Activated CD4-positive, alpha-beta T cell treated with anti-CD3 and anti-CD28 coated beads for 36 hours (primary cell): ENCODE measurements around the gene TACC2. TPM values are rescaled to one million over a fixed set of nuclear protein-coding genes. Genes with fewer than 3 reads are reported as not detected.

Source experiments
- ATAC-seq: fragments of 200-7000 bp; cut with Tn5 transposase; one replicate; pipeline ENCODE4 v1.10.0; 2021; ENCODE audit warnings: mild to moderate bottlenecking, moderate library complexity
- CTCF ChIA-PET: fragments of 350-600 bp; sonication (Branson Sonifier 250); formaldehyde crosslinking; loops from one replicate; lab custom pipeline; 2021; ENCODE audit warnings: antibody characterized with exemption; lab: Charles Lee
- POLR2A ChIA-PET: fragments of 350-600 bp; sonication (Branson Sonifier 250); formaldehyde crosslinking; loops from one replicate; lab custom pipeline; 2021; ENCODE audit warnings: antibody characterized with exemption, inconsistent platforms; lab: Charles Lee
- DNase-seq: peaks from one replicate; pipeline ENCODE4 v3.0.0-alpha.2; 2020
- H3K27ac Mint-ChIP-seq: one replicate; pipeline ENCODE4 v1.8.0; 2021; ENCODE audit warnings: mixed read lengths
- H3K27me3 Mint-ChIP-seq: one replicate; pipeline ENCODE4 v1.8.0; 2021; ENCODE audit warnings: mixed read lengths
- H3K36me3 Mint-ChIP-seq: one replicate; pipeline ENCODE4 v1.8.0; 2021; ENCODE audit warnings: low read depth, mixed read lengths
- H3K4me1 Mint-ChIP-seq: one replicate; pipeline ENCODE4 v1.8.0; 2021; ENCODE audit warnings: mixed read lengths
- H3K4me3 Mint-ChIP-seq: one replicate; pipeline ENCODE4 v1.8.0; 2021; ENCODE audit warnings: mild to moderate bottlenecking, moderate library complexity, mixed read lengths
- H3K9me3 Mint-ChIP-seq: one replicate; pipeline ENCODE4 v1.8.0; 2021; ENCODE audit warnings: low read depth, mixed read lengths
- intact Hi-C, 2 experiments: fragments of 100-400 bp; cut with DNase I in 1 of 2; cut with micrococcal nuclease in 1 of 2; formaldehyde crosslinking; loops; one replicate each; pipeline versions ENCODE4 v1.14.2 to v1.15.1; 2022 to 2024; cut with DNase I, micrococcal nuclease
- total RNA-seq, 2 experiments: library from RNA; stranded (reverse); gene quantifications; one replicate each; pipeline ENCODE4 v1.2.3, GENCODE V29; 2021

The TACC2 gene
- total RNA-seq, 2 experiments from 2014 or later: not detected

DNA sequence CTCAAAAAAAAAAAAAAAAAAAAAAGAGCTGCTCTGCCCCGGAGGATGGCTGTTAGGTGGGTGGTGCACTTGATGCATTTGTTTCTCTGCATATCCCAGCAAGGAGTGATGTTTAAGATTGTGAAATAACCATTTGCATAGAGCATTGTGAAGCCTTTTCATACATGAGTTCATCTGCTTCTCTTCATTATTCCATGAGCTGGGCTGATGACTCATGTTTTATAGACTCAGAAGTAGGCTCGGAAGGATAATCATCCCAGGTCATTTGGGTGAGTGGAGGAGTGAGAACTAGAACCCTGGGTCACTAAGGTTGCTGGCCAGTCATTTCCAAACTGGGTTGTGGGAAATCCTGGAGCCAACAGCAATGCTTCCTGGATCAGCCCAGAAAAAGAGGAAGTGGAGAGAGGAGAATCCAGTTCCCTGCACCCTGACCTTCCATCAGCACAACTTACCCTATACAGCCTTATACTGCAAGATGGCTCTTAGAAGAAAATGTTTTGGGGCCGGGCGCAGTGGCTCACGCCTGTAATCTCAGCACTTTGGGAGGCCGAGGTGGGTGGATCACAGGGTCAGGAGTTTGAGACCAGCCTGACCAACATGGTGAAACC, 45.3 kb downstream of the TACC2 start:
- no peak overlapping the region for H3K27ac Mint-ChIP-seq
- DNase-seq (no peak), ATAC-seq (no peak)
- H3K27me3 Mint-ChIP-seq: peaks cover 19% of the 10 kb centered on the region
- H3K9me3 Mint-ChIP-seq: no peaks in the 10 kb centered on the region
- CTCF ChIA-PET: no interaction called here
- intact Hi-C loops: no loop called here
- H3K4me3 Mint-ChIP-seq: no peak overlapping the region
- no peaks in the 10 kb centered on the region for H3K36me3 Mint-ChIP-seq
- no peaks in the 10 kb centered on the region for H3K4me1 Mint-ChIP-seq
- POLR2A ChIA-PET: no interaction called here

DNA sequence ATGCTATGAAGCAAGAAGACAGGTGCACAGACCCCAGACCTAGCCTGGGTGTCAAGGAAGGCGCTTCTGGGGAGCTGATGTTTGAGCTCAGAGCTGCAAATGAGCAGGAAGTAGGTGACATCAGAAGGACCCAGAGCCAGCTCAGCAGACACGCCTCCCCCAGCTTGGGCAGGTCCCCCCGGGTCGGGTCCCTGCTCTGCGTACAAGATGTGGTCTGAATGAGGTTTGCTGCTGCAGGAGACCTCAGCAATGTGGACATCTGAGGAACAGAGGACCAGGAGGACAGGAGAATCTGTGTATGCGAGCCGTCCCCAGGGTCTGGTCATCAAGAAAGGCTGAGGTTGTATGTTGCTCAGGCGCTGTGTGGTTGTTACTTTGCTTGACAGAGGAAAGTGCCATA, 51.8 kb downstream of the TACC2 start:
- ChIA-PET POLR2A (no interaction called here), CTCF (no interaction called here)
- H3K27me3 Mint-ChIP-seq: peaks cover 19% of the 10 kb centered on the region
- H3K4me3 Mint-ChIP-seq: no peak overlapping the region
- no peak overlapping the region for H3K27ac Mint-ChIP-seq
- intact Hi-C loops: no loop called here
- H3K9me3 Mint-ChIP-seq: no peaks in the 10 kb centered on the region
- H3K36me3 Mint-ChIP-seq: no peaks in the 10 kb centered on the region
- no peaks in the 10 kb centered on the region for H3K4me1 Mint-ChIP-seq
- DNase-seq (no peak), ATAC-seq (no peak)

DNA sequence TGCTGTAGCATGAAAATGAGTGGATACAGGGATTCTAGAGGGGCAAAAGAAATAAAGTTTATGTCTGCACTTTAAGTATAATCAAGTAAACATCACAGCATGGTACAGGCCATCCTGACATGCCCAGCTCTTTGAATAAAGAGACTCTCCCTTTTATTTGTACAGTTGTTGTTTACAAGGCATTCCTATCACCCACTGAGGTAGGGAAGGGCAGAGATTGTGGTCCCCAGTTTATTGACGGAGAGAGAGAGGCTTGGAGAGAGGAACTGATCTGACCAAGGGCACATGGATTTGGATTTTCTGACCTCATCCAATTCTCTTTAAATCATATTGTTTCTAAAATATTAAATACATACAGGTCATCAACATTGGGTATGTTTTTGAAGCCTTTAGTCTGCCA, 53.9 kb downstream of the TACC2 start:
- CTCF ChIA-PET: no interaction called here
- no peaks in the 10 kb centered on the region for H3K4me1 Mint-ChIP-seq
- no peaks in the 10 kb centered on the region for H3K36me3 Mint-ChIP-seq
- H3K27ac Mint-ChIP-seq: no peak overlapping the region
- no peak for ATAC-seq
- POLR2A ChIA-PET: no interaction called here
- H3K27me3 Mint-ChIP-seq: peaks cover 13% of the 10 kb centered on the region
- no peaks in the 10 kb centered on the region for H3K9me3 Mint-ChIP-seq
- DNase-seq: no peak
- H3K4me3 Mint-ChIP-seq: no peak overlapping the region
- intact Hi-C loops: no loop called here

DNA sequence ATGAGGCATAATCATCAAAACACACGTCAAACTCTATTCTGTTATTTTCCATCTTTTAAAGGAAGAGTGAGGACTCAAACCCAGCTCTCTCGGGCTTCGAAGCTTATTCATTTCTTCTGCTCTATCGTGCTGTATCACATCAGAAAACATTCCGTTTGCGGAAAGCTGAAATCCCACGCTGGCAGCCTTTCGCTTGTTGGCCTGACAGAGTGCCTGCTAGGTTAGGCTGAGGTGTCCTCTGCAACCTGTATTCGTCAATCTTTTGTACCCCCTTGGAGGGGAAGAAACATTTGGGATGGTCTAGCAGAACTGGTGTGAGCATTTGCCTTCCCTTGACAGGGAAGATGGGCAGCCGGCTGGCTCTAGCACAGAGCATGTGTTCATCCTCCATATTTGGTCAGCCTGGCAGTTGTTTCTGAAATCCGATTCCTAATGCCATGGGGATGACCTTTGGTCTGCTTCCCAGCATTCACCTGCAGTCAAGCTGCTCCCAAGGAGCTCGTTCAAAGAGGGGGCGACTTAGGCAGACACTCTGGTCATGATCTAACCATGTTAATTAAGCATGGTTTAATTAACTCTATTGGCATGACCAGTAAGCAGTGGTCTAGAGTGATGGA, 55.2 kb downstream of the TACC2 start:
- intact Hi-C loops: no loop called here
- ChIA-PET POLR2A (no interaction called here), CTCF (no interaction called here)
- DNase-seq (no peak), ATAC-seq (no peak)
- H3K36me3 Mint-ChIP-seq: no peaks in the 10 kb centered on the region
- no peak overlapping the region for H3K4me3 Mint-ChIP-seq
- no peaks in the 10 kb centered on the region for H3K4me1 Mint-ChIP-seq
- H3K27ac Mint-ChIP-seq: no peak overlapping the region
- no peaks in the 10 kb centered on the region for H3K9me3 Mint-ChIP-seq
- H3K27me3 Mint-ChIP-seq: peaks cover 10% of the 10 kb centered on the region

DNA sequence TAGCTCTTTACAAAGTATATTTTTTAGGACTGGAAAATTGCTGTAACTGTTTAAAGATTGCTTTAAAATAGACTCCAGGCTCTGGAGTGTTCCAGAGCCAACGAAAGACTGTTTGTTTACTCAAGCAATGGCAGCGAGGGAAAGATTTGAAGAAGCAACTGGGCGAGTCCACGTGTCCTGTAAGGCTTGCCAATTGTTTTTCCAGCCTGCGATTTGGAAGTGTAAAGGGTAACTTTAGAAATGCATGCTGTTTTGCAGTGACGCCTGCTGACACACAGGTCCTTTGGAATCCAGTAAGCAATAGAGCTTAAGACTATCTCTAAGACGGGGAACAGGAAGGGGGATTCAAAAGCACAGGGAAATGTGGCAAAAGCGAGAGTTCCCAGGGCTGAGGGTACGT, 55.8 kb downstream of the TACC2 start:
- intact Hi-C loops: no loop called here
- Mint-ChIP-seq H3K36me3 (no peaks in the 10 kb centered on the region), H3K27me3 (peaks cover 7% of the 10 kb centered on the region), H3K4me3 (no peak overlapping the region), H3K9me3 (no peaks in the 10 kb centered on the region), H3K27ac (no peak overlapping the region), H3K4me1 (no peaks in the 10 kb centered on the region)
- CTCF ChIA-PET: no interaction called here
- POLR2A ChIA-PET: no interaction called here
- ATAC-seq (no peak), DNase-seq (no peak)

DNA sequence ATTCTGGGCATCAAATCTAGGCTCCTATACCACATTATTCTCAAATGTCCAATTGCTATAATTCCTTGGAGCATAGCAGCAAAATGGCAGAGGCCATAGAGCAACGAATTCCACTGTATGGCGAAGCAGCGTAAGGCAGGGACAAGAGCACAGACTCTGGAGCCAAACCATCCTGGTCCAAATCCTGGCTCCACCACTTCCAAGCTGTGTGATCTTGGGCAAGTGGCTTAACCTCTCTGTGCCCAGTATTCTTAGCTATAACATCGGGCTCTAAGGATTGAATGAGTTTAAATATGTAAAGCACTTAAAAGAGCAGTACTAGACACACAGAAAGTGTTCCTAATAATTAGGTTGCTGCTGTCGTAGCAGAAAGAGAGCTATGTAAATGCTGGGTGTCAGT, 56.2 kb downstream of the TACC2 start:
- DNase-seq (no peak), ATAC-seq (no peak)
- Mint-ChIP-seq H3K4me3 (no peak overlapping the region), H3K27ac (no peak overlapping the region), H3K4me1 (no peaks in the 10 kb centered on the region), H3K27me3 (peaks cover 7% of the 10 kb centered on the region), H3K36me3 (no peaks in the 10 kb centered on the region), H3K9me3 (no peaks in the 10 kb centered on the region)
- ChIA-PET CTCF (no interaction called here), POLR2A (no interaction called here)
- intact Hi-C loops: no loop called here

DNA sequence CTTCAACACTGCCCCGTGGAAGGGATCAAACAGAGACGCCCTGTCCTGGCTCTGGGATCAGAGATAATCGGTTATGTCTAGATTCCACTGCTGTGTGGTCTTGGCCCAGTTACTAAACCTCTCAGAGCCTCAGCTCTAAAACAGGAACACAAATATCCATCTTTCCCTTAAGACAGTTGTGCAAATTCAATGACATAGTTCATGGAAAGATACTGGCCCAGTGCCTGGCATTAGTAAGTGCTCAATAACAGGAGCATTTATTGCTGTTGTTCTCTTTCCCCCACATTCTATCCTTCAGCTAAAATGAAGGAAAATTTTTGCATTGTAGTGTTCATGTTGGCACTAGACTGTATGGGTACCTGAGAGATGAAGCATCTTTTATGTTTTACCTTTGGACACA, 58.6 kb downstream of the TACC2 start:
- H3K27me3 Mint-ChIP-seq: peaks cover 2% of the 10 kb centered on the region
- ATAC-seq: no peak
- no peaks in the 10 kb centered on the region for H3K9me3 Mint-ChIP-seq
- no peak overlapping the region for H3K27ac Mint-ChIP-seq
- CTCF ChIA-PET: no interaction called here
- no peaks in the 10 kb centered on the region for H3K36me3 Mint-ChIP-seq
- no peak overlapping the region for H3K4me3 Mint-ChIP-seq
- intact Hi-C loops: no loop called here
- no peak for DNase-seq
- H3K4me1 Mint-ChIP-seq: no peaks in the 10 kb centered on the region
- POLR2A ChIA-PET: no interaction called here

DNA sequence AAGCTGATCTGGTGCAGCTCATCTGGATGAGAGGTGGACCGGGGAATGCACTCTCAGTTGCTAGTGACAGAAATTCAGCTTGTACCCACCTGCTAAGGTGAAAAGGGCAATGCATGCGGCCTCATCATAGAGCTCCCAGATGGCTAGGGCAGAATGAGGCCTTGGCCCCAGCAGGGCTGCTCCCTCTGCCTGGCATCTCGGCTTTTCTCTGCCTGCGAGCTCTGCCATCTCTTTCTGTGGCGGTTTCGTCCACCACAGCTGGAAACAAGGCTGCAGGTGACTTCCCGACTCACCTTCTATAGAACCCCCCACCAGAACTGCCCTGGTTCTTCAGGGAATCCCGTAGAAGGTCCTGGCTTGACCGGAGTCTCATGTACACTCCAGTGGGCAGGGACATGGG, 60.1 kb downstream of the TACC2 start:
- Mint-ChIP-seq H3K27me3 (peaks cover 5% of the 10 kb centered on the region), H3K36me3 (no peaks in the 10 kb centered on the region), H3K4me1 (no peaks in the 10 kb centered on the region), H3K27ac (no peak overlapping the region), H3K4me3 (no peak overlapping the region), H3K9me3 (no peaks in the 10 kb centered on the region)
- DNase-seq (no peak), ATAC-seq (no peak)
- CTCF ChIA-PET: no interaction called here
- intact Hi-C loops: no loop called here
- POLR2A ChIA-PET: no interaction called here

DNA sequence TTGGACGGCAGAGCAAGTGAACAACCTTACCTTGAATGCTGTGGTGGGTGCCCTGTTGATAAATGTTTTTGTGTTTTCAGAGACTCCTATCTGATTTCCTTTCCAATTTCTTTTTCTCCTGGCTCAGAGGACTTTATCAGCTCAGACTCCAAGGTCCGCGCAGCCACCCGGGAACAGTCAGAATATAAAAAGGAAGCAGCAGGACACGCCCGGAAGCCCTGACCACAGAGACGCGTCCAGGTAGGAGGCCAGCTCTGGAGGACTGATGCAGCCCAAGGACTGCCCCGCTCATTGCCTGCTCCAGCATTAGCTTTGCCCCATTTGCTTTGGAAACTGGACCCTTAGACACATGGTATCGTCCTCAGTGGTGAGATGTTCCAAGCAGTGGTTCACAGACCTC, 61.3 kb downstream of the TACC2 start:
- Mint-ChIP-seq H3K27ac (no peak overlapping the region), H3K27me3 (peaks cover 4% of the 10 kb centered on the region), H3K4me3 (no peak overlapping the region), H3K9me3 (no peaks in the 10 kb centered on the region), H3K4me1 (no peaks in the 10 kb centered on the region), H3K36me3 (no peaks in the 10 kb centered on the region)
- ChIA-PET CTCF (interaction anchor here (0.9 kb wide), 1 partner anchor 1835 kb away, joined by 3 read pairs; no protein-coding TSS in a partner anchor), POLR2A (no interaction called here)
- intact Hi-C loops: no loop called here
- DNase-seq (no peak), ATAC-seq (no peak)

DNA sequence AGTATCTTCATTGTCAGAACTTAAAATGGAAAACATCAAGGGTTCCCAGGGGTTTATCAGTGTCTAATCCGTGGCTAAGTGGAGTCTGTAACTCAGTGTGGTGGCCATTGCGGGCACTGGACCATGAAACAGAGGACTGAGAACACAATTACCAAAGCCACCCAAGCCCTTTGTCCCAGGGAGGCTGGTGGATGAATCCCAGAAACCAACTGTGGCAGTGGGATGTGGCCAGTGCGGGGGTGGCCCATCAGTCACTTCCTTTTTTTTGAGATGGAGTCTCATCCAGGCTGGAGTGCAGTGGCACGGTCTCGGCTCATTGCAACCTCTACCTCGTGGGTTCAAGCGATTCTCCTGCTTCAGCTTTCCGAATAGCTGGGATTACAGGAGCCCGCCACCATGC, 61.8 kb downstream of the TACC2 start:
- no peak overlapping the region for H3K4me3 Mint-ChIP-seq
- H3K9me3 Mint-ChIP-seq: no peaks in the 10 kb centered on the region
- peaks cover 4% of the 10 kb centered on the region for H3K27me3 Mint-ChIP-seq
- no peak overlapping the region for H3K27ac Mint-ChIP-seq
- CTCF ChIA-PET: no interaction called here
- POLR2A ChIA-PET: no interaction called here
- intact Hi-C loops: no loop called here
- no peak for DNase-seq
- no peaks in the 10 kb centered on the region for H3K4me1 Mint-ChIP-seq
- no peaks in the 10 kb centered on the region for H3K36me3 Mint-ChIP-seq
- ATAC-seq: no peak

DNA sequence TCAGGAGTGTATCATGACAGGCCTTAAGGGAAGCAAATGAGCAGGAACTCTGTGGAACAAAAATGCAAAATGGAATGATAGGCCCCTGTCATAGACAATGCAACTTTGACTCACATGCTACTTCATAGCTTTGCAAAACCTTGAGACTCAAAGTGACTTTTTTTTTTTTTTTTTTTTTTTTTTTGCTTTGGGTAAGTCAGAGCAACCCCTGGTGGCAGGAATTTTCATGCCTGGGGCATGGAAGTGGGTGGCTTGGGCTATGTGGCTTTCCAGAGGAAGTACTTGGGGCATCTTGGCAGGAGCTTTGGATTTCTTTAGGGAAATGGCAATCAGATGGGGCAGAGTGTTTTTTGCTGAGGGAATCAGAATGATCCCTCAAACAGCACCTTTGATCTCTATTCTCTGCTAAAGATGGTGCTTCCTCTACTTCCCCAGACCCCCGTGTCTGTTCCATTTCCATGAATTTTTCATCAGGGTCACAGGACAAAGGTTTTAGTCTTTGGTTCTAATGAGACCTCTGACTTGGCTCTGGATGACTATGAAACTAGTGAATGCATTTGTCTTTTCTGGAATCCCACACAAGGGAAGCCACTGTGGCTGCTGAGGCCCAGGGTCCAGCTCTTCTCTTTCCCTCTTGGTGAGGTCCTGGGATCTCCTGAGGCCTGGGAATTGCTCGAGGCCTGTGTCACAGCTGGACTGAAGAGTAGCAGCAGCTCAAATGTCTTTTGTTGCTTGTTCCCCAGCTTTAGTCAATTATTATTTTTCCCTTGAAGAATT, 62.8 kb downstream of the TACC2 start:
- intact Hi-C loops: no loop called here

DNA sequence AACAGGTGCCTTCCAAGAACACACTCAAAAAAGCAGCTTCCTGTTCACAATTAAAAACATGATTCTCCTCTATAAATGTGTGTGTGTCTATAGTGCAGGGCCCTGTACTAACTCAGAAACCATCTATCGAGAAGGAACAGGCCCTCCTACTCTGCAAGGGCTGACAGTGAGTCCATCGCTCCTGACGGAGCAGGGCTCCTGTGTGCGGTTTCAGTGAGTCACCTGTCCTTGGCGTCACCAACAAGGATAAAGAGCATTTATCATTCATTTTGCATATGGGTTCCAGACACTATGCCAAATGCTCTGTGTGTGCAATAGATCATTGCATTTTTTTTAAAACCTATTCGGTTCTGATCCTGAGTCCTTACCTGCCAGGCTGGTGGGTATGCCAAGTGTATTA, 63.7 kb downstream of the TACC2 start:
- no peak overlapping the region for H3K27ac Mint-ChIP-seq
- DNase-seq (no peak), ATAC-seq (no peak)
- H3K27me3 Mint-ChIP-seq: peaks cover 4% of the 10 kb centered on the region
- ChIA-PET POLR2A (no interaction called here), CTCF (interaction anchor here (0.6 kb wide), 1 partner anchor 32 kb away, joined by 3 read pairs; no protein-coding TSS in a partner anchor)
- intact Hi-C loops: no loop called here
- no peak overlapping the region for H3K4me3 Mint-ChIP-seq
- no peaks in the 10 kb centered on the region for H3K9me3 Mint-ChIP-seq
- H3K36me3 Mint-ChIP-seq: no peaks in the 10 kb centered on the region
- no peaks in the 10 kb centered on the region for H3K4me1 Mint-ChIP-seq

More for the DNA sequence above, 62.8 kb downstream of the TACC2 start:
- no peaks in the 10 kb centered on the region for H3K4me1 Mint-ChIP-seq
- ChIA-PET CTCF (no interaction called here), POLR2A (no interaction called here)
- no peak for ATAC-seq
- no peaks in the 10 kb centered on the region for H3K36me3 Mint-ChIP-seq
- H3K9me3 Mint-ChIP-seq: no peaks in the 10 kb centered on the region
- peaks cover 4% of the 10 kb centered on the region for H3K27me3 Mint-ChIP-seq
- no peak overlapping the region for H3K27ac Mint-ChIP-seq
- no peak for DNase-seq
- H3K4me3 Mint-ChIP-seq: no peak overlapping the region
